SH-SY5Y (cell line): ENCODE measurements around the gene MLLT3.

Experiments used
- GATA2 ChIP-seq: IDR thresholded peaks from 2 replicates; pipeline ENCODE4 v1.6.1; 2011; ENCODE audit warnings: mild to moderate bottlenecking, low read depth, low read length
- GATA3 ChIP-seq: IDR thresholded peaks from 2 replicates; pipeline ENCODE4 v1.6.1; 2011; ENCODE audit warnings: low read depth, mild to moderate bottlenecking, low read length, moderate library complexity

- TF ChIP-seq GATA2 = no peak
- no peak for TF ChIP-seq GATA3
Measured at GRCh38 chr9:20406344-20406743, 216.0 kb downstream of the MLLT3 start.
